Panc1 (cell line): ENCODE results near the gene FAM90A26. TPM values are rescaled to one million over a fixed set of nuclear protein-coding genes. Genes with fewer than 3 reads are reported as not detected.
"Not testable (repeated sequence)": the region's sequence is repeated elsewhere in the genome, so short reads cannot be mapped to it uniquely, and the experiment has no call there.

ENCODE experiments used
- ATAC-seq: fragments of 200-7000 bp; cut with Tn5 transposase; 2 replicates; pipeline ENCODE4 v1.9.1; 2020; ENCODE audit warnings: mild to moderate bottlenecking, moderate library complexity
- BruUV-seq: library from RNA; stranded (reverse); fragments of 400-500 nt; replicated peaks from 2 replicates; lab custom pipeline; 2021; lab: Mats Ljungman, UMichigan
- CTCF ChIA-PET: fragments of 300-600 bp; sonication (Branson Sonifier 250); formaldehyde crosslinking; loops from one replicate; lab custom pipeline; 2022; ENCODE audit warnings: antibody characterized with exemption; lab: Charles Lee
- POLR2A ChIA-PET: fragments of 300-600 bp; sonication (Branson Sonifier 250); formaldehyde crosslinking; loops from one replicate; lab custom pipeline; 2022; ENCODE audit warnings: antibody characterized with exemption; lab: Charles Lee
- DNase-seq: peaks from one replicate; pipeline ENCODE4 v3.0.0-alpha.2; 2010; ENCODE audit warnings: low read depth, low spot score
- H3K27ac ChIP-seq: 2 replicates; pipeline ENCODE4 v1.5.1; 2011; ENCODE audit warnings: mild to moderate bottlenecking, low read length, inconsistent platforms
- H3K27me3 ChIP-seq: fragments of 200-500 bp; sonication (Bioruptor generic); 2 replicates; pipeline ENCODE4 v1.6.0; 2014; ENCODE audit warnings: low read length, inconsistent platforms; ENCODE audit not compliant: control insufficient read depth, insufficient read depth
- H3K36me3 ChIP-seq: fragments of 200-500 bp; sonication (Bioruptor generic); 2 replicates; pipeline ENCODE4 v1.5.1; 2014; ENCODE audit warnings: inconsistent platforms, mild to moderate bottlenecking, low read length, moderate library complexity; ENCODE audit not compliant: control insufficient read depth, insufficient read depth
- H3K4me1 ChIP-seq: 2 replicates; pipeline ENCODE4 v1.5.1; 2011; ENCODE audit warnings: inconsistent platforms, mild to moderate bottlenecking, low read length, moderate library complexity; ENCODE audit not compliant: control insufficient read depth, insufficient read depth
- H3K4me3 ChIP-seq, 2 experiments: 2 replicates each; pipeline ENCODE4 v1.5.1; 2011 to 2012; ENCODE audit warnings: low read depth in 2 of 2, low read length in 2 of 2, mild to moderate bottlenecking in 2 of 2, inconsistent platforms in 1 of 2, moderate library complexity in 1 of 2
- H3K9me3 ChIP-seq: fragments of 200-500 bp; sonication (Bioruptor generic); 2 replicates; pipeline ENCODE4 v1.5.1; 2014; ENCODE audit warnings: low read depth, mild to moderate bottlenecking, inconsistent platforms, low read length, moderate library complexity; ENCODE audit not compliant: control insufficient read depth, insufficient read depth
- in situ Hi-C: cut with HindIII; loops from 2 replicates; pipeline ENCODE4 v1.10.0; 2016; ENCODE audit warnings: low sequenced_read_pairs, low pct_unique_long_range_greater_than_20kb
- intact Hi-C: fragments of 100-400 bp; cut with micrococcal nuclease; formaldehyde crosslinking; loops from one replicate; pipeline ENCODE4 v1.10.0; 2022; ENCODE audit not compliant: unreplicated experiment
- total RNA-seq: library from RNA; stranded (reverse); gene quantifications from one replicate; pipeline ENCODE4 v1.2.1, GENCODE V29; 2021; ENCODE audit not compliant: unreplicated experiment

The FAM90A26 gene
- total RNA-seq, 1 experiment from 2014 or later, result not detected

DNA sequence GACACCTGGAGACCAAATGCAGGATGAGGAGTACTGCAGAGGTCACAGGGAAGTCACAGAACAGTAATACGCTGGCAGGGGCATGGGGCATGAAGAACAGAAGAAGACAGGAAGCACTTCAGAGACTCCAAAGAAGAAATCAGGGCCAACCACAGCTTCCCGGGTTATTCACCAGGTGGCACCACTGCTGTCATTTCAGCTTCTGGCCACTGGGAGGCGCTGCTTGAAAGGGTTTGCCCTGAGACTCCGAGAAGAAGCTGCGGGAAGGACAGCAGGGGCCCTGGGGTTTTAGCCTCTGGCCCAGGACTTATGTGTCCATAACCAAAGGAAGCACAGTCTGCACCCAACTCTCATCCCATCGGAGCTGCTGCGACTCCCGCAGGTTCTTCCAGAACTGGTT lies 4.2 kb upstream of the FAM90A26 start:
- H3K36me3 ChIP-seq, POLR2A ChIA-PET, DNase-seq, intact Hi-C loops, CTCF ChIA-PET, H3K27ac ChIP-seq, H3K4me1 ChIP-seq, ATAC-seq, H3K4me3 ChIP-seq, H3K27me3 ChIP-seq, in situ Hi-C loops, BruUV-seq, H3K9me3 ChIP-seq: not testable (repeated sequence)

DNA sequence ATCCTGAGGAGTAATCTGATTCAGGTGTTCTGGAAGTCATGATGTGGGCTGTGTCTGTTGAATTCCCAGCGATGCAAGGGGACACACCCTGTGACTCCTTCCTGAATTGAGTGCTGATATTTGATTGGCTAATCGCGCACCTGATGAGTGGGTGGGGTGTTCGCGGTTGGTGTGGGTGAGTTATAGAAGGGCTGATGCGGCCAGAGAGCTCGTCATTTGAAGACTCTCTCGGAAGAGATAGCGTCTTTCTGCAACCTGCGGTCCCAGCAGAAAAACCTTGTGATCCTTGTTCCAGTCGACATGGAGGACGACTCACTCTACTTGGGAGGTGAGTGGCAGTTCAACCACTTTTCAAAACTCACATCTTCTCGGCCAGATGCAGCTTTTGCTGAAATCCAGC lies 40.1 kb downstream of the FAM90A26 start, which contains the start of gene USP17L10:
Gene USP17L10 (plus strand): TSS at position 301 of the 400 bp plus-strand sequence. CDS start 0 bp downstream, at position 301.
- H3K4me3 ChIP-seq, H3K27ac ChIP-seq, BruUV-seq, CTCF ChIA-PET, in situ Hi-C loops, ATAC-seq, H3K27me3 ChIP-seq, intact Hi-C loops, H3K4me1 ChIP-seq, POLR2A ChIA-PET, H3K36me3 ChIP-seq, H3K9me3 ChIP-seq, DNase-seq: not testable (repeated sequence)

DNA sequence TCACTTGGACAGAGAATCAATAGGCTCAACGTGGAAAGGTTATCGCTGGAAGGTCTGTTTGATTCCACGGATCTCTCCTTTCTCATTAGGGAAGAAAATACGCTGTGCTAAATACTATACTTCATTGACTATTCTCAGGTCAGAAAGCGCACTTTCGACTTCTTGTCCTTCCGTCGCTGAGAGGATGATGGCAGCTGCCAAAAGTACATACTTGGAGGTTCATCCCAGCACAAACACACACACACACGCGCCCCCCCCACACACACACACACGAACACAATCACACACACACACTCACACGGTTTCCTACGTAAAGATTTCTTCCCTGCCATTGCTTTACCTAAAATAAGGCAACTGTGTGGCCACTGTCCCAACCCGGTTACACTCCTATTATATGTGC lies 44.5 kb downstream of the FAM90A26 start:
- CTCF ChIA-PET, H3K9me3 ChIP-seq, H3K27ac ChIP-seq, in situ Hi-C loops, H3K36me3 ChIP-seq, BruUV-seq, POLR2A ChIA-PET, H3K27me3 ChIP-seq, ATAC-seq, intact Hi-C loops, DNase-seq, H3K4me1 ChIP-seq, H3K4me3 ChIP-seq: not testable (repeated sequence)

DNA sequence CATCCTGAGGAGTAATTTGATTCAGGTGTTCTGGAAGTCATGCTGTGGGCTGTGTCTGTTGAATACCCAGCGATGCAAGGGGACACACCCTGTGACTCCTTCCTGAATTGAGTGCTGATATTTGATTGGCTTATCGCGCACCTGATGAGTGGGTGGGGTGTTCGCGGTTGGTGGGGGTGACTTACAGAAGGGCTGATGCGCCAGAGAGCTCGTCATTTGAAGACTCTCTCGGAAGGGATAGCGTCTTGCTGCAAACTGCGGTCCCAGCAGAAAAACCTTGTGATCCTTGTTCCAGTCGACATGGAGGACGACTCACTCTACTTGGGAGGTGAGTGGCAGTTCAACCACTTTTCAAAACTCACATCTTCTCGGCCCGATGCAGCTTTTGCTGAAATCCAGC lies 44.9 kb downstream of the FAM90A26 start, which contains the start of gene USP17L11:
Gene USP17L11 (plus strand): TSS at position 301 of the 400 bp plus-strand sequence. CDS start 0 bp downstream, at position 301.
- H3K27me3 ChIP-seq, intact Hi-C loops, CTCF ChIA-PET, H3K36me3 ChIP-seq, H3K9me3 ChIP-seq, H3K27ac ChIP-seq, H3K4me3 ChIP-seq, in situ Hi-C loops, POLR2A ChIA-PET, BruUV-seq, H3K4me1 ChIP-seq, DNase-seq, ATAC-seq: not testable (repeated sequence)

DNA sequence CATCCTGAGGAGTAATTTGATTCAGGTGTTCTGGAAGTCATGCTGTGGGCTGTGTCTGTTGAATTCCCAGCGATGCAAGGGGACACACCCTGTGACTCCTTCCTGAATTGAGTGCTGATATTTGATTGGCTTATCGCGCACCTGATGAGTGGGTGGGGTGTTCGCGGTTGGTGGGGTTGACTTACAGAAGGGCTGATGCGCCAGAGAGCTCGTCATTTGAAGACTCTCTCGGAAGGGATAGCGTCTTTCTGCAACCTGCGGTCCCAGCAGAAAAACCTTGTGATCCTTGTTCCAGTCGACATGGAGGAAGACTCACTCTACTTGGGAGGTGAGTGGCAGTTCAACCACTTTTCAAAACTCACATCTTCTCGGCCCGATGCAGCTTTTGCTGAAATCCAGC lies 49.6 kb downstream of the FAM90A26 start, which contains the start of gene USP17L12:
Gene USP17L12 (plus strand): TSS at position 301 of the 400 bp plus-strand sequence. CDS start 0 bp downstream, at position 301.
- BruUV-seq, in situ Hi-C loops, CTCF ChIA-PET, ATAC-seq, intact Hi-C loops, H3K9me3 ChIP-seq, DNase-seq, H3K36me3 ChIP-seq, H3K27me3 ChIP-seq, H3K27ac ChIP-seq, H3K4me1 ChIP-seq, POLR2A ChIA-PET, H3K4me3 ChIP-seq: not testable (repeated sequence)

DNA sequence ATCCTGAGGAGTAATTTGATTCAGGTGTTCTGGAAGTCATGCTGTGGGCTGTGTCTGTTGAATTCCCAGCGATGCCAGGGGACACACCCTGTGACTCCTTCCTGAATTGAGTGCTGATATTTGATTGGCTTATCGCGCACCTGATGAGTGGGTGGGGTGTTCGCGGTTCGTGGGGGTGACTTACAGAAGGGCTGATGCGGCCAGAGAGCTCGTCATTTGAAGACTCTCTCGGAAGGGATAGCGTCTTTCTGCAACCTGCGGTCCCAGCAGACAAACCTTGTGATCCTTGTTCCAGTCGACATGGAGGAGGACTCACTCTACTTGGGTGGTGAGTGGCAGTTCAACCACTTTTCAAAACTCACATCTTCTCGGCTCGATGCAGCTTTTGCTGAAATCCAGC lies 54.4 kb downstream of the FAM90A26 start, which contains the start of gene USP17L13:
Gene USP17L13 (plus strand): TSS at position 301 of the 400 bp plus-strand sequence. CDS start 0 bp downstream, at position 301.
- POLR2A ChIA-PET, in situ Hi-C loops, H3K4me3 ChIP-seq, H3K27ac ChIP-seq, BruUV-seq, intact Hi-C loops, H3K9me3 ChIP-seq, CTCF ChIA-PET, ATAC-seq, H3K27me3 ChIP-seq, H3K36me3 ChIP-seq, H3K4me1 ChIP-seq, DNase-seq: not testable (repeated sequence)
